Measurements from ENCODE around the gene ASXL1. TPM values are rescaled to one million over a fixed set of nuclear protein-coding genes. Genes with fewer than 3 reads are reported as not detected.

Gene ASXL1
- total RNA-seq, 1 experiment from 2014 or later, result 22.7 TPM

DNA sequence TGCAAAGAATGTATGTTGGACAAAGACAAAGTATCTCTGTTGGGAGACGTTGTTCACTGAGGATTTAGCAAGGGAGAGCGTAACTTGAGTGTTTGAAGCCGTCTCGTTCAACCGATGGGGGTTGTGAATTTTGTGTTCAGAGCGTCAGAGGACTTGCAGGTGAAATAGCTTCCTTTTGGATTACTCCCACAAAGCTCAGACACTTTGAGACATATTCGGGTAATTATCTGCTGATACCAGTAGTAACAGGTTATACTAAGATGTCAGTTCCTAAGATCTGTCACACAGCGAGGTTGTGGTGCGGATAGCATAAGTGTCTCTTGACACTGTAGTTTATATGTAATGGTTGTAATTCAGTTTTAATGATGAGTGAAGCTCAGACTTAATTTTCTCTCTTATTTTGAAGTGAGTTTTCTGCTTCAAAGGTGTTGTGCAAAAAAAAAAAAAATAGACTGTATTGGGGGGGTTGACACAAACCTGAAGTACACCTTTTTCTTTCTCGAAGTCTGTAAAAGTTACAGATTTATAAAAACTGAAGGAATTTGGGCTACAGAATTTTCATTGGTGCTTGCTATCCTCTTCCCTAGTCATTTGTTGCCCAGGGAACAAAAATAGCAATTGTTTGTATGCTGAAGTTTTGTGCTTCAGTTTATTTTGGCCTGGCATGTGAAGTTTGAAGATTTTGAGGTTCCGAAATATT is 1.7 kb downstream of the ASXL1 start:
- H3K9me3 Mint-ChIP-seq, result no peaks in the 10 kb centered on the region
- ATAC-seq (no peak), DNase-seq (ENCODE audit: low spot score) (no peak)
- ChIA-PET POLR2A (interaction anchor here (0.7 to 1.5 kb wide), 3 partner anchors 15 to 553 kb away, joined by 3 to 7 read pairs (median 4); no protein-coding TSS in a partner anchor), CTCF (interaction anchor here (0.9 to 1.0 kb wide), 3 partner anchors 126 to 430 kb away, joined by 3 to 4 read pairs (median 3); no protein-coding TSS in a partner anchor)
- no peak overlapping the region for H3K27ac Mint-ChIP-seq
- TF ChIP-seq, protein P1, sequence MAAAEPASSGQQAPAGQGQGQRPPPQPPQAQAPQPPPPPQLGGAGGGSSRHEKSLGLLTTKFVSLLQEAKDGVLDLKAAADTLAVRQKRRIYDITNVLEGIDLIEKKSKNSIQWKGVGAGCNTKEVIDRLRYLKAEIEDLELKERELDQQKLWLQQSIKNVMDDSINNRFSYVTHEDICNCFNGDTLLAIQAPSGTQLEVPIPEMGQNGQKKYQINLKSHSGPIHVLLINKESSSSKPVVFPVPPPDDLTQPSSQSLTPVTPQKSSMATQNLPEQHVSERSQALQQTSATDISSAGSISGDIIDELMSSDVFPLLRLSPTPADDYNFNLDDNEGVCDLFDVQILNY (CRISPR knock-in tag; IDR thresholded peaks at IDR 0.05), result no peak
- TF ChIP-seq, protein P2, sequence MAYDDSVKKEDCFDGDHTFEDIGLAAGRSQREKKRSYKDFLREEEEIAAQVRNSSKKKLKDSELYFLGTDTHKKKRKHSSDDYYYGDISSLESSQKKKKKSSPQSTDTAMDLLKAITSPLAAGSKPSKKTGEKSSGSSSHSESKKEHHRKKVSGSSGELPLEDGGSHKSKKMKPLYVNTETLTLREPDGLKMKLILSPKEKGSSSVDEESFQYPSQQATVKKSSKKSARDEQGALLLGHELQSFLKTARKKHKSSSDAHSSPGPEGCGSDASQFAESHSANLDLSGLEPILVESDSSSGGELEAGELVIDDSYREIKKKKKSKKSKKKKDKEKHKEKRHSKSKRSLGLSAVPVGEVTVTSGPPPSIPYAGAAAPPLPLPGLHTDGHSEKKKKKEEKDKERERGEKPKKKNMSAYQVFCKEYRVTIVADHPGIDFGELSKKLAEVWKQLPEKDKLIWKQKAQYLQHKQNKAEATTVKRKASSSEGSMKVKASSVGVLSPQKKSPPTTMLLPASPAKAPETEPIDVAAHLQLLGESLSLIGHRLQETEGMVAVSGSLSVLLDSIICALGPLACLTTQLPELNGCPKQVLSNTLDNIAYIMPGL (CRISPR knock-in tag; IDR thresholded peaks at IDR 0.05), result 0 out of 2 replicates have a peak, but pooled peaks have one; percentile 3
- peaks cover 12% of the 10 kb centered on the region for H3K4me1 Mint-ChIP-seq
- peaks cover 2% of the 10 kb centered on the region; the same call in 1 of the 2 replicates for H3K36me3 Mint-ChIP-seq
- peak overlapping the region; percentile 67 for H3K4me3 Mint-ChIP-seq
- peaks cover 81% of the 10 kb centered on the region for H3K27me3 Mint-ChIP-seq (ENCODE audit: low read depth)

DNA sequence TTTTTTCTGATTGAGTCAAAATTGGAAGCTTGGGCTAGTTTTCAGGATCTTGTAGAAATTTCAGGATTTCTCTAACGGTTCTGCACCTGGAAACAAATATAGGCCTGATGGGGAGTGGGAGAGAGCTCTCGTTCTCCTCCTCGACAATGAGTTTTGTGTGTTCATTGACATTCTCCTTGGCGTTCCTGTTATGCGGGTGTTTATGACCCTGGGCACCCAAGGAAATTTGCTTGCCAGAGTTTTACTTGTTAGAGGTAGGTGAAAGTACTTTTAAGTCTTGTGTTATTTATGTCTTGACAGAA is 2.2 kb downstream of the ASXL1 start:
- peaks cover 81% of the 10 kb centered on the region for H3K27me3 Mint-ChIP-seq (ENCODE audit: low read depth)
- ATAC-seq (no peak), DNase-seq (ENCODE audit: low spot score) (no peak)
- H3K4me1 Mint-ChIP-seq, result peaks cover 12% of the 10 kb centered on the region
- TF ChIP-seq, protein P2 (CRISPR knock-in tag; IDR thresholded peaks at IDR 0.05), result no peak
- TF ChIP-seq IRF2 (CRISPR knock-in tag; IDR thresholded peaks at IDR 0.05; ENCODE audit: borderline replicate concordance, low read depth), result no peak
- H3K4me3 Mint-ChIP-seq, result peak overlapping the region; percentile 21; the same call in 1 of the 2 replicates
- H3K9me3 Mint-ChIP-seq, result no peaks in the 10 kb centered on the region
- ChIA-PET POLR2A (no interaction called here), CTCF (no interaction called here)
- H3K27ac Mint-ChIP-seq, result no peak overlapping the region
- H3K36me3 Mint-ChIP-seq, result peaks cover 2% of the 10 kb centered on the region; the same call in 1 of the 2 replicates

DNA sequence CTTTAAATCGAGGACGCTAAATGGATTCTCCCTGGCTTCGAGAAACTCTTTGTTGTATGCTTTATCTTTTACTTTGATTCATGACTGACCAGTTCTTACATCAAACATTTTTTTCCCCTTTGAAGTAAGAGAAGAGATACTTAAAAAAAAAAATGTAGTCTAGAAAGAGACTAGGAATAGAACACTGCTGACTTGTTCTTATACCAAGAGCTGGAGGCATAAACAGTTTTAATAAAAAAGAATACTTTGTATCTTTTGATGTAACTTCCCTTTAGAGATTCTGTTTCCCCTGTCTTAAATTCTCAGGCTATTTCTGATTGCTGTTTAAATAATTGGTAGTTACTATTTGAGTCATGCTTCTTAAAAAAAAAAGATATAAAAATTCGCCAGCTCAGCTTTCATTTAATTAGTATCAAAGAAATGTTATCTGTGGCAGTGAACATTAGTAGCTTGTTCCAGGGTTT is 4.8 kb downstream of the ASXL1 start:
- Mint-ChIP-seq H3K9me3 (no peaks in the 10 kb centered on the region), H3K4me1 (peaks cover 7% of the 10 kb centered on the region), H3K27me3 (ENCODE audit: low read depth) (peaks cover 74% of the 10 kb centered on the region), H3K36me3 (peaks cover 2% of the 10 kb centered on the region; the same call in 1 of the 2 replicates), H3K27ac (no peak overlapping the region), H3K4me3 (no peak overlapping the region)
- ATAC-seq (no peak), DNase-seq (ENCODE audit: low spot score) (no peak)
- ChIA-PET POLR2A (no interaction called here), CTCF (no interaction called here)
- TF ChIP-seq SMAD4 (CRISPR knock-in tag; IDR thresholded peaks at IDR 0.05) (no peak), FOXP1 (CRISPR knock-in tag; IDR thresholded peaks at IDR 0.05; ENCODE audit: borderline replicate concordance) (no peak), OVOL2 (CRISPR knock-in tag; IDR thresholded peaks at IDR 0.05; ENCODE audit: borderline replicate concordance) (no peak), ZNF396 (CRISPR knock-in tag; IDR thresholded peaks at IDR 0.05; ENCODE audit: borderline replicate concordance) (no peak), ZNF263 (CRISPR knock-in tag; IDR thresholded peaks at IDR 0.05; ENCODE audit: low read depth) (no peak)
- TF ChIP-seq, protein P3, sequence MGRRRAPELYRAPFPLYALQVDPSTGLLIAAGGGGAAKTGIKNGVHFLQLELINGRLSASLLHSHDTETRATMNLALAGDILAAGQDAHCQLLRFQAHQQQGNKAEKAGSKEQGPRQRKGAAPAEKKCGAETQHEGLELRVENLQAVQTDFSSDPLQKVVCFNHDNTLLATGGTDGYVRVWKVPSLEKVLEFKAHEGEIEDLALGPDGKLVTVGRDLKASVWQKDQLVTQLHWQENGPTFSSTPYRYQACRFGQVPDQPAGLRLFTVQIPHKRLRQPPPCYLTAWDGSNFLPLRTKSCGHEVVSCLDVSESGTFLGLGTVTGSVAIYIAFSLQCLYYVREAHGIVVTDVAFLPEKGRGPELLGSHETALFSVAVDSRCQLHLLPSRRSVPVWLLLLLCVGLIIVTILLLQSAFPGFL (CRISPR knock-in tag; IDR thresholded peaks at IDR 0.05; ENCODE audit: borderline replicate concordance), result no peak
- TF ChIP-seq, protein P4, sequence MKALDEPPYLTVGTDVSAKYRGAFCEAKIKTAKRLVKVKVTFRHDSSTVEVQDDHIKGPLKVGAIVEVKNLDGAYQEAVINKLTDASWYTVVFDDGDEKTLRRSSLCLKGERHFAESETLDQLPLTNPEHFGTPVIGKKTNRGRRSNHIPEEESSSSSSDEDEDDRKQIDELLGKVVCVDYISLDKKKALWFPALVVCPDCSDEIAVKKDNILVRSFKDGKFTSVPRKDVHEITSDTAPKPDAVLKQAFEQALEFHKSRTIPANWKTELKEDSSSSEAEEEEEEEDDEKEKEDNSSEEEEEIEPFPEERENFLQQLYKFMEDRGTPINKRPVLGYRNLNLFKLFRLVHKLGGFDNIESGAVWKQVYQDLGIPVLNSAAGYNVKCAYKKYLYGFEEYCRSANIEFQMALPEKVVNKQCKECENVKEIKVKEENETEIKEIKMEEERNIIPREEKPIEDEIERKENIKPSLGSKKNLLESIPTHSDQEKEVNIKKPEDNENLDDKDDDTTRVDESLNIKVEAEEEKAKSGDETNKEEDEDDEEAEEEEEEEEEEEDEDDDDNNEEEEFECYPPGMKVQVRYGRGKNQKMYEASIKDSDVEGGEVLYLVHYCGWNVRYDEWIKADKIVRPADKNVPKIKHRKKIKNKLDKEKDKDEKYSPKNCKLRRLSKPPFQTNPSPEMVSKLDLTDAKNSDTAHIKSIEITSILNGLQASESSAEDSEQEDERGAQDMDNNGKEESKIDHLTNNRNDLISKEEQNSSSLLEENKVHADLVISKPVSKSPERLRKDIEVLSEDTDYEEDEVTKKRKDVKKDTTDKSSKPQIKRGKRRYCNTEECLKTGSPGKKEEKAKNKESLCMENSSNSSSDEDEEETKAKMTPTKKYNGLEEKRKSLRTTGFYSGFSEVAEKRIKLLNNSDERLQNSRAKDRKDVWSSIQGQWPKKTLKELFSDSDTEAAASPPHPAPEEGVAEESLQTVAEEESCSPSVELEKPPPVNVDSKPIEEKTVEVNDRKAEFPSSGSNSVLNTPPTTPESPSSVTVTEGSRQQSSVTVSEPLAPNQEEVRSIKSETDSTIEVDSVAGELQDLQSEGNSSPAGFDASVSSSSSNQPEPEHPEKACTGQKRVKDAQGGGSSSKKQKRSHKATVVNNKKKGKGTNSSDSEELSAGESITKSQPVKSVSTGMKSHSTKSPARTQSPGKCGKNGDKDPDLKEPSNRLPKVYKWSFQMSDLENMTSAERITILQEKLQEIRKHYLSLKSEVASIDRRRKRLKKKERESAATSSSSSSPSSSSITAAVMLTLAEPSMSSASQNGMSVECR (CRISPR knock-in tag; IDR thresholded peaks at IDR 0.05; ENCODE audit: borderline replicate concordance), result no peak
- TF ChIP-seq, protein P5, sequence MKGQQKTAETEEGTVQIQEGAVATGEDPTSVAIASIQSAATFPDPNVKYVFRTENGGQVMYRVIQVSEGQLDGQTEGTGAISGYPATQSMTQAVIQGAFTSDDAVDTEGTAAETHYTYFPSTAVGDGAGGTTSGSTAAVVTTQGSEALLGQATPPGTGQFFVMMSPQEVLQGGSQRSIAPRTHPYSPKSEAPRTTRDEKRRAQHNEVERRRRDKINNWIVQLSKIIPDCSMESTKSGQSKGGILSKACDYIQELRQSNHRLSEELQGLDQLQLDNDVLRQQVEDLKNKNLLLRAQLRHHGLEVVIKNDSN (CRISPR knock-in tag; IDR thresholded peaks at IDR 0.05), result no peak
- TF ChIP-seq, protein P2 (CRISPR knock-in tag; IDR thresholded peaks at IDR 0.05), result no peak
- TF ChIP-seq, protein P6, sequence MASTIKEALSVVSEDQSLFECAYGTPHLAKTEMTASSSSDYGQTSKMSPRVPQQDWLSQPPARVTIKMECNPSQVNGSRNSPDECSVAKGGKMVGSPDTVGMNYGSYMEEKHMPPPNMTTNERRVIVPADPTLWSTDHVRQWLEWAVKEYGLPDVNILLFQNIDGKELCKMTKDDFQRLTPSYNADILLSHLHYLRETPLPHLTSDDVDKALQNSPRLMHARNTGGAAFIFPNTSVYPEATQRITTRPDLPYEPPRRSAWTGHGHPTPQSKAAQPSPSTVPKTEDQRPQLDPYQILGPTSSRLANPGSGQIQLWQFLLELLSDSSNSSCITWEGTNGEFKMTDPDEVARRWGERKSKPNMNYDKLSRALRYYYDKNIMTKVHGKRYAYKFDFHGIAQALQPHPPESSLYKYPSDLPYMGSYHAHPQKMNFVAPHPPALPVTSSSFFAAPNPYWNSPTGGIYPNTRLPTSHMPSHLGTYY (CRISPR knock-in tag; IDR thresholded peaks at IDR 0.05), result no peak
- TF ChIP-seq, protein P7, sequence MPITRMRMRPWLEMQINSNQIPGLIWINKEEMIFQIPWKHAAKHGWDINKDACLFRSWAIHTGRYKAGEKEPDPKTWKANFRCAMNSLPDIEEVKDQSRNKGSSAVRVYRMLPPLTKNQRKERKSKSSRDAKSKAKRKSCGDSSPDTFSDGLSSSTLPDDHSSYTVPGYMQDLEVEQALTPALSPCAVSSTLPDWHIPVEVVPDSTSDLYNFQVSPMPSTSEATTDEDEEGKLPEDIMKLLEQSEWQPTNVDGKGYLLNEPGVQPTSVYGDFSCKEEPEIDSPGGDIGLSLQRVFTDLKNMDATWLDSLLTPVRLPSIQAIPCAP (CRISPR knock-in tag; IDR thresholded peaks at IDR 0.05), result no peak
